Activated T-helper 17 cell treated with anti-CD3 and anti-CD28 coated beads, Interleukin-2, amount 50 U/mL, for 72 hours (primary cell): Measurements from ENCODE around the gene OBSCN. TPM values are rescaled to one million over a fixed set of nuclear protein-coding genes. Genes with fewer than 3 reads are reported as not detected.

Source experiments
- ATAC-seq: fragments of 150-1000 bp; cut with Tn5 transposase; replicated peaks from 2 replicates; pipeline ENCODE4 v1.10.0; 2021; ENCODE audit warnings: mild to moderate bottlenecking, moderate library complexity
- H3K27ac Mint-ChIP-seq: one replicate; pipeline ENCODE4 v1.8.0; 2022; ENCODE audit warnings: mixed read lengths
- H3K27me3 Mint-ChIP-seq: one replicate; pipeline ENCODE4 v1.8.0; 2022; ENCODE audit warnings: mixed read lengths
- H3K36me3 Mint-ChIP-seq: one replicate; pipeline ENCODE4 v1.8.0; 2022; ENCODE audit warnings: low read depth, mild to moderate bottlenecking, mixed read lengths
- H3K4me1 Mint-ChIP-seq: one replicate; pipeline ENCODE4 v1.8.0; 2022; ENCODE audit warnings: mixed read lengths
- H3K4me3 Mint-ChIP-seq: one replicate; pipeline ENCODE4 v1.8.0; 2022; ENCODE audit warnings: mild to moderate bottlenecking, mixed read lengths
- H3K9me3 Mint-ChIP-seq: one replicate; pipeline ENCODE4 v1.8.0; 2022; ENCODE audit warnings: mixed read lengths
- total RNA-seq, 2 donors: library from RNA; stranded (reverse); gene quantifications; one replicate each; pipeline ENCODE4 v1.2.3, GENCODE V29; 2022

OBSCN gene
- total RNA-seq, 2 donors from 2014 or later, result 10.8 to 60.0 TPM

DNA sequence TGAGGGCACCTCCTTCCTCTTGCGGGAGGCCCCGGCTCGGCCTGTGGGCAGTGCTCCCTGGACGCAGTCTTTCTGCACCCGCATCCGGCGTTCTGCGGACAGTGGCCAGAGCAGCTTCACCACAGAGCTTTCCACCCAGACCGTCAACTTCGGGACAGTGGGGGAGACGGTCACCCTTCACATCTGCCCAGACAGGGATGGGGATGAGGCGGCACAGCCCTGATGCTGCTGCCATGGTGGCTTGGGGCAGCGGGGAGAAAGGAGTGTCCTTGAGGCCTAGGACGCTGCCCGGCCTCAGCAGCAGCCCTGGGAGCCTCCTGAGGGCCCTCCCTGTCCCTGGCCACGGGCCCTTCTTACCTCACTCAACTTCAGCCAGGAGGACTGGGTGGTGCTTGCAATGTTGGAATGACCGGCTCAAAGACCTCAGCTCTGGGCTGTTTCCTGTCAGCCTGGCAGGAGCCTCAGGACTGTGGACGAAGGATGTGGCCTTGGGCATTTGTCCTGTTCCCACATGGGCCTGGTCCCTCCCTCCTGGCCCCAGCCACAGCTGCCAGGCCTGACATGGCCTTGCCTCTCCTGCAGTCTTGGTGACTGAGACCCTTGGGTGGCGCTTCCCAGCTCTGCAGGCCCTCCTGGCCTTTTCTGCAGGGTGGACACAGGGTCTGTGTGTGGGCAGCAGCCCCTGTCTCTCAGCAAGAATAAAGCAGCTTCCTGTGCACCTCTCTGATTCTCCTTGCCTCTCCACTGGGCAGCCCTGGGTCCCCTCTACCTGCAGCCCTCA, 152.9 kb downstream of the OBSCN start:
- no peak overlapping the region for H3K4me3 Mint-ChIP-seq
- H3K27ac Mint-ChIP-seq, result no peak overlapping the region
- H3K4me1 Mint-ChIP-seq, result no peaks in the 10 kb centered on the region

DNA sequence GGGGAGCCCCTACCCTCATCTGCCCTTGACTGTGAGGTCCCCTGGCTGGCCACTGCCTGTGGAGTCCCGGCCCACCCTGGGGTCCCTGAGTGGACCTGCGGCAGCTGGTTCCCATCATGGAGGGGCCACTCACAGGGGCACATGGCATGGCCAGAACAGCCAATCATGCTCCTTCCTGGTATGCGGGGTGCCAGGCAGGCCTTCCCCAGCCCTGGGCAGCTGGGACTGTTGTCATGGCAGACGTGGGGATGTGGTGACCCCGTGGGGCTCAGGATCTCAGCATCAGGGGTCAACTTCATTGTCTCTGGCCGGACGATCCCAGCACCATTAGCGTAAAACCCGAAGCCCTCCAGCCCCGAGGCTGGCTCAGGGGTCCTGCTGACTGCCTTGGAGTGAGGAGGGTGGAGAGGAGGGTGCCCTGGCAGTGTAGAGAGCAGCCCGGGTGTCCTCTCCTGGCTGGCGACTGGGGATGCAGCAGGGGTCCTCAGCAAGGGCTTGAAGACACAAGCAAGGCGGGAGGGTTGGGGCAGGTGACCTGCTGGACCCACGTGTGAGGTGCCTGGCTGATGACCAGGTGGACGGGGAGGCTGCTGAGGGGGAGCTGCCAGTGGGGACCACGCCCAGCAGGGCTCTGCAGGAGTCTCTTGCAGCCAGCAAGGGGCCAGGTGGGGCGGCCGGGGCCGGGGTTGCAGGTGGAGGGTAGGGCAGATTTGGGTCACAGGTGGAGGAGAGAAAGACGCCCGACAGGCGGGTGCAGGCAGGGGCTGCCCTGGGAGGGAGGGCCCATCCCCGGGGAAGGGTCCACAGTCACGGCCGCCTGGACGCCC, 153.7 kb downstream of the OBSCN start:
- no peak for ATAC-seq

More for the DNA sequence above, 152.9 kb downstream of the OBSCN start:
- H3K9me3 Mint-ChIP-seq, result no peaks in the 10 kb centered on the region
- no peaks in the 10 kb centered on the region for H3K36me3 Mint-ChIP-seq
- no peak for ATAC-seq
- H3K27me3 Mint-ChIP-seq, result no peaks in the 10 kb centered on the region

DNA sequence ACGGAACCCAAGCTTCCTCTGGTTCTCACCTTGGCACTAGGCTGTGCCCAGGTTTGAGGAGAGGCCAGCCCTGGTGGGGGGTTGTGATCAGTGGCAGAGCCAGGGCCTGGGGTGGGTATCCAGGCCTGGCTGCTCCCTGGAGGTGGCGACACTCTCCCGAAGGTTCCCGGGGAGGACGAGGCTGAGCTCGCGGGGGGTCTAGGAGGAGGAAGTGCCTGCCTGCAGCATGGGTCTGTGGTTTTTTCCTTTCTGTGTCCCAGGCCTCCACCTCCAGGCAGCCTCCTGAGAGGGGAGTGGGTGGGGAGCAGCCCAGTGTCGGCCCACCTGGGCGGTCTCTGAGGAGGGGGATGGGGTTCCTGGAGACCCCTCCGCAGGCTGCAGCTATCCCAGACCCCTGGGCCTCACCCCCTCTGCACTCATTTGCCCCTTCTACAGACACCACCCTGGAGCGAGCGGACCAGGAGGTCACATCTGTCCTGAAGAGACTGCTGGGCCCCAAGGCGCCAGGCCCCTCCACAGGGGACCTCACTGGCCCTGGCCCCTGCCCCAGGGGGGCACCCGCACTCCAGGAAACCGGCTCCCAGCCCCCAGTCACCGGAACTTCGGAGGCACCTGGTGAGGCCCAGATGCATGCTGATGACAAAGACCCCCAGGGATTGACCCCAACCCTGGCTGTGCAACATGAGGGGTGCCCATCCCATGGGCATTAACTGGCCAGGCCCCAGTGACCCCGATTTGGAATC, 154.5 kb downstream of the OBSCN start:
- no peak overlapping the region for H3K27ac Mint-ChIP-seq
- H3K27me3 Mint-ChIP-seq, result no peaks in the 10 kb centered on the region
- H3K9me3 Mint-ChIP-seq, result no peaks in the 10 kb centered on the region
- H3K36me3 Mint-ChIP-seq, result no peaks in the 10 kb centered on the region
- ATAC-seq, result no peak
- H3K4me3 Mint-ChIP-seq, result no peak overlapping the region
- H3K4me1 Mint-ChIP-seq, result no peaks in the 10 kb centered on the region

More for the DNA sequence above, 153.7 kb downstream of the OBSCN start:
- no peak overlapping the region for H3K27ac Mint-ChIP-seq
- no peaks in the 10 kb centered on the region for H3K27me3 Mint-ChIP-seq
- H3K36me3 Mint-ChIP-seq, result no peaks in the 10 kb centered on the region
- no peaks in the 10 kb centered on the region for H3K9me3 Mint-ChIP-seq
- H3K4me3 Mint-ChIP-seq, result no peak overlapping the region
- H3K4me1 Mint-ChIP-seq, result no peaks in the 10 kb centered on the region

DNA sequence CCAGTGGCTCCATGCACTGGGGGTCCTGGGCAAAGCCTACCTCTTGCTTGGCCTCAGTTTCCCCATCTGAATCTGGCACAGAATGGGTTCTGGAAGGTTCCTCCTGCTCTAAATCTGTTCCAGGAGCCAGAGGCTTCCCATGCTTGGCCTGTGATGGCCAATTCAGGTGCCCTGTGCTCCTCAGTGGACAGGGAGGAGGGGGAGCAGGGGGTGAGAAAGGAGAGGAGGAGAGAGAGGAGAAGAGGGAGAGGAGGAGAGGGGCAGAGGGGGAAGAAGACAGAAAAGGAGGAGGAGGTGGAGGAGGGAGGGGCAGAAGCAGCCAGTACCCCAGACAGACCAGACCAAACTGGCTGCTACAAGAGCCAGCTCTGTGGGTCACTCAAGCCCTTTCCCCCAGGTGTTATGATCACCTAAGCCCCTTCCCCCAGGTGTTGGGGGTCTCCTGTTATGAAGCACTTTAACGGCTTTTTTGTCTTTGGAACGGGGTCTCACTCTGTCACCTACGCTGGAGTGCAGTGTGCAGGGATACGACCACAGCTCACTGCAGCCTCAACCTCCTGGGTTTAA, 155.1 kb downstream of the OBSCN start:
- ATAC-seq, result no peak
- Mint-ChIP-seq H3K9me3 (no peaks in the 10 kb centered on the region), H3K36me3 (no peaks in the 10 kb centered on the region), H3K27ac (no peak overlapping the region), H3K27me3 (no peaks in the 10 kb centered on the region), H3K4me3 (no peak overlapping the region), H3K4me1 (no peaks in the 10 kb centered on the region)

DNA sequence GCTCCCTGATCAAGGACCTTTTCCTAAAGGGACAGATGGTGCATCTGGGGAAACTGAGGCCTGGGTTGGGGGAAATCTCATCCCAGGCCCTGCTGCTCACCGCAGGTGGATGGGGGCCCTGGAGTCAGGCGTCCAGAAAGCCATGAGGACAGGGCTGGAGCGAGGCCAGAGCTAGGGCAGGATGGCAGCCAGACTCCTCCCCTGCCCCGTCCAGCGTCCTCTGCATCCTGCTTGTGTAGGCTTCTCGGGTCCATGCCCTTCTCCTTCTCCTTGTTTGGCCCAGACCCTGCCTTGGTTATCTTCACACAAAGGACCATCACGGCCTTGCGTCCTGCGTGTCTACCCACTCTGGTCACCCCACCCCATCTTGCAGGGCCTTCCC, 155.8 kb downstream of the OBSCN start:
- Mint-ChIP-seq H3K27ac (no peak overlapping the region), H3K4me3 (no peak overlapping the region), H3K27me3 (no peaks in the 10 kb centered on the region), H3K36me3 (no peaks in the 10 kb centered on the region), H3K4me1 (no peaks in the 10 kb centered on the region), H3K9me3 (no peaks in the 10 kb centered on the region)
- no peak for ATAC-seq

- no peaks in the 10 kb centered on the region for H3K4me1 Mint-ChIP-seq
- no peaks in the 10 kb centered on the region for H3K27me3 Mint-ChIP-seq
- no peak overlapping the region for H3K4me3 Mint-ChIP-seq
- H3K9me3 Mint-ChIP-seq, result no peaks in the 10 kb centered on the region
- ATAC-seq, result no peak
- H3K36me3 Mint-ChIP-seq, result no peaks in the 10 kb centered on the region
- H3K27ac Mint-ChIP-seq, result no peak overlapping the region
These were observed 156.3 kb downstream of the OBSCN start for GRCh38 chr1:228364068-228364705.

DNA sequence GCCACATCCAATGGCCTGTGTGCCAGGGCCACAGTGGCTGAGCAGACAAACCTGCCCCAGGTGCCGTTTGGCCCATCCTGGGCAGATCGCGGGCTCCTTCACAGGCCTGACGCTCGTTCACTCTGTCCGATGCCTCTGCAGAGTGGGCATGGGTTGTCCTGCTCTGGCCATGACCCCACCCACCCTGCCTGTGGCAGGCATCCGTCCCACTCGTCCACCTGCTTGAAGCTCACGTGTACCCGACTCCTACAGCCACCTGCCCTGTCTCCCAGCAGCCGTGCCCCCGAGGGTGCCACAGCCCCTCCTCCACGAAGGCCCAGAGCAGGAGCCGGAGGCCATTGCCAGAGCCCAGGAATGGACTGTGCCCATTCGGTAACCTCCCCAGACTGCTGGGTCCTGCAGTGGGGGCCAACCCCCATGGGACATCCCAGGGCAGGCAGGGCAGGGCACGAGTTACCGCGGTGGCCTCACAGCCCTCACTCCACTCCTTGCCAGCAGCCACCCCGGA, 156.9 kb downstream of the OBSCN start:
- Mint-ChIP-seq H3K4me3 (no peak overlapping the region), H3K9me3 (no peaks in the 10 kb centered on the region), H3K27me3 (no peaks in the 10 kb centered on the region), H3K4me1 (no peaks in the 10 kb centered on the region), H3K27ac (no peak overlapping the region), H3K36me3 (no peaks in the 10 kb centered on the region)
- ATAC-seq, result no peak

DNA sequence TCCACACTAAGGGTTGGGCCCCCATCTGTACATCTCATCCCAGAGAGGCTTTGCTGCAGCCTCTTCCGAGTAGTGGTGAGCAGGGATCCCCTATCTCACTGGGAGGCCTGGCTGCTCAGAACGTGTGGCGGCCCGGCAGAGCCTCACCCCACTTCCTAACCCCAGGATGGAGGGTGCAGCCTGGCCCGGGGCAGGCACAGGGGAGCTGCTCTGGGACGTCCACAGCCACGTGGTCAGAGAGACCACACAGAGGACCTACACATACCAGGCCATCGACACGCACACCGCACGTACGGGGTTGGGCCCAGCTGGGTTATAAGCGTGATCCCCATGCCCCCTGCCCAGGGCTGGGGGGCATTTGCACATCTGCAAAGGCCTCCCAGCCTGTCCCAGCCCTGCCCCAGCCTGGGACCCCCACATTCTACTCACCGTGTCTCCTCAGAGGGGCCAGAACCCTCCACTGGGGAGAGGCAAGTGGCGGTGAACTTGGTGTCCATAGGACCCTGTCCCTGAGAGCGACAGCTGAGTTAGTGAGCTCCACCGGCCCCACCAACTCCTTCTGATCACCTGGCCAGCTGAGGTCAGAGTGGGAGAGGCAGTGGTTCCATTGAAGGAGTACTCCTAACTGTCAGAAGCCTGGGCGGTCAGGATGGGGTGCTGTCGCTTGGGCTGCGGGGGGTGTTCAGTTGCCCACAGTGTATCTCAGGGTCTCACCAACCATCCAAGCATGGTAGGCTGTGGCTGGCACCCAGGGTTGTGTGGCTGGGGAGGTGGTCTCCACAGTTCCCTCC, 157.6 kb downstream of the OBSCN start:
- H3K27me3 Mint-ChIP-seq, result no peaks in the 10 kb centered on the region
- no peaks in the 10 kb centered on the region for H3K36me3 Mint-ChIP-seq
- H3K4me1 Mint-ChIP-seq, result no peaks in the 10 kb centered on the region
- no peak overlapping the region for H3K27ac Mint-ChIP-seq
- ATAC-seq, result no peak
- H3K4me3 Mint-ChIP-seq, result no peak overlapping the region
- H3K9me3 Mint-ChIP-seq, result no peaks in the 10 kb centered on the region

DNA sequence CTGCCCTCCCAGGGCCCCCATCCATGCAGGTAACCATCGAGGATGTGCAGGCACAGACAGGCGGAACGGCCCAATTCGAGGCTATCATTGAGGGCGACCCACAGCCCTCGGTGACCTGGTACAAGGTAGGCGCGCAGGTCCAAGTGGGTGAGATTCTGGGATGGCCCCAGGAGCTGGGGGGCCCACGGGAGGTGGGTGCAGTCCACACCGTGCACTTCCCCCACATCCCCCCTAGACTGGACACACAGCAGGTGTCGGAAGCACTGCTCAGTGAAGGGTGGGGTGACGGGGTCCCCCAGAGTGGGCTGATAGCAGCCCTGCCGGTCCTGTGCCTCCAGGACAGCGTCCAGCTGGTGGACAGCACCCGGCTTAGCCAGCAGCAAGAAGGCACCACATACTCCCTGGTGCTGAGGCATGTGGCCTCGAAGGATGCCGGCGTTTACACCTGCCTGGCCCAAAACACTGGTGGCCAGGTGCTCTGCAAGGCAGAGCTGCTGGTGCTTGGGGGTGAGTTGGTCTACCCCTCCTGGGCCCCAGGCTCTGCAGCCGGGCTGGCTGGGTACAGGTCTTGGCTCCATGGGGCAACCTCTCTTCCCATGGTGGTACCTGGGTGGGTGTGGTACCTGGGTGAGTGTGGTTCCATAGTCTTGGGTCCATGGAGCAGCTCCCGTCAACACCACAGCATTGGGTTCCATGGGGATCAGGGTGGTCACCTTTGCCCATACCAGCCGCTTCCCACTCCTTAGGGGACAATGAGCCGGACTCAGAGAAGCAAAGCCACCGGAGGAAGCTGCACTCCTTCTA, 158.4 kb downstream of the OBSCN start:
- no peak overlapping the region for H3K27ac Mint-ChIP-seq
- H3K36me3 Mint-ChIP-seq, result no peaks in the 10 kb centered on the region
- no peaks in the 10 kb centered on the region for H3K4me1 Mint-ChIP-seq
- no peaks in the 10 kb centered on the region for H3K27me3 Mint-ChIP-seq
- no peak overlapping the region for H3K4me3 Mint-ChIP-seq
- H3K9me3 Mint-ChIP-seq, result no peaks in the 10 kb centered on the region
- no peak for ATAC-seq

DNA sequence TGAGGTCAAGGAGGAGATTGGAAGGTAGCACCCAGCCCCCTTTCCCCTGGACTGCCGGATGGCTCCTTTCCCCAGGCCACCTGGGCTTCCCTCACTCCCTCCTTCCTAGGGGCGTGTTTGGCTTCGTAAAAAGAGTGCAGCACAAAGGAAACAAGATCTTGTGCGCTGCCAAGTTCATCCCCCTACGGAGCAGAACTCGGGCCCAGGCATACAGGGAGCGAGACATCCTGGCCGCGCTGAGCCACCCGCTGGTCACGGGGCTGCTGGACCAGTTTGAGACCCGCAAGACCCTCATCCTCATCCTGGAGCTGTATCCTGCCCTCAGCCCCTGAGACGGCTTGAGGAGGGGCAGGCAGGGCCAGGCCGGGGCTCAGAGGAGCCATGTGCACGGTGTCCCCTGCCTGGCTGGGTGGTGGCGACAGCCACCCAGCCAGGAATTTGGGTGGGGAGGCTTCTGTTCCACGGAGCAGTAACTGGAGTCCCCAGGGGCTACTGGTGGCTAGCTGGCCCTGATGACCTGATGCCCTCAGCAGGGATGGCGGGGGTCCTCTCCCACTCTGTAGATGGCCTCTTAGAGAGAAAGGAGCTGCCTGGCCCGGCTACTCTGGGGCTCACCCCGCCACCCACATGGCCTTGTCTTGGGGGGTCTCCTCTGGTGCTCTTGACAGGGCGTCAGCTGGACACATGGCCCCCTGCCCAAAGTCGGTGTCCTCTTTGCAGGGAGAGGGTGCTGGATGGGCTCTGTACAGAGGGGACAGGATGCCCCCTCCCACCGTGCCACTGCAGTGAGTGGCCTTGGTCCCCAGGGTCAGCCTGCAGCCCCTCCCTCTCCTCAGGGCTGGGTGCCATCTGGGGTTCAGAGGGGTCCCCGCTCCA, 159.3 kb downstream of the OBSCN start:
- no peaks in the 10 kb centered on the region for H3K4me1 Mint-ChIP-seq
- no peaks in the 10 kb centered on the region for H3K27me3 Mint-ChIP-seq
- no peak overlapping the region for H3K4me3 Mint-ChIP-seq
- no peaks in the 10 kb centered on the region for H3K9me3 Mint-ChIP-seq
- no peak for ATAC-seq
- H3K27ac Mint-ChIP-seq, result no peak overlapping the region
- H3K36me3 Mint-ChIP-seq, result no peaks in the 10 kb centered on the region

DNA sequence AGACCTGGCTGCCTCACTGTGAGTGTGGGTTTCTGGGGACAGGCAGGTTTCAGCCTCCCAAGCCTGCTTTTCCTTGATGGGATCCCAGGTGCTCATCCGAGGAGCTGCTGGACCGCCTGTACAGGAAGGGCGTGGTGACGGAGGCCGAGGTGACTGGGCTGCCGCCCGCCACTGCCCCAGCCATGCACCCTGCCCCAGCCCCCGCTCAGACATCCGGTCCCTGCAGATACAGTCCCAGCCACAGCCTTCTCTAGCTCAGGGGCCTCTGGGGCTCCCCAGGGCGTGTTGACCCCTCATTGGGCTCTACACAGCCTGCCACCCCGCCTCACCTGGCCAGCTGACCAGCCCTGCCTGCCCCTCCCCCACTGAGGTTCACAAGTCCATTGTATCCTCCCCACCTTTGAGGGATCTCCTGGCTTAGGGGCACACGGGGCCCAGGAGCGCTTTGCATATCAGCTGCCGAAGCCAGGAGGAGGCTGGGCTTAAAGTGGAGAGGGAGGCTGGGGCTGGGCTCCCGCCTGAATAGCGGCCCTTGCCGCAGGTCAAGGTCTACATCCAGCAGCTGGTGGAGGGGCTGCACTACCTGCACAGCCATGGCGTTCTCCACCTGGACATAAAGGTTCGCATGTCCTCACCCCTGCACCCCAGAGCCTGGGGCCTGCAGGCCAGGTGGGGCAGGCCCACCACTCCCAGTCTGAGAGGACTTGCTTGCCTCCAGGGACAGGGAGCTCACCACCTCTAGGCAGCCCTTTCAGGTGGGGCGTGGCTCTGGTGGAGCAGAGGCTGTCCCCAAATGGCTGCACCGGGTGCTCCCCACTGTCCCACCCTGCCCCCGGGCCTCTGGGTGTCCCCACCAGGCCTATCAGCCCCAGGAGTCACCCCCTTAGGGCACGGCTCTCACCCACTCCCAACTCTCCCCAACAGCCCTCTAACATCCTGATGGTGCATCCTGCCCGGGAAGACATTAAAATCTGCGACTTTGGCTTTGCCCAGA, 160.3 kb downstream of the OBSCN start:
- Mint-ChIP-seq H3K27me3 (no peaks in the 10 kb centered on the region), H3K9me3 (no peaks in the 10 kb centered on the region), H3K36me3 (no peaks in the 10 kb centered on the region), H3K27ac (no peak overlapping the region), H3K4me1 (no peaks in the 10 kb centered on the region), H3K4me3 (no peak overlapping the region)
- ATAC-seq, result no peak
